SK-N-SH treated with all-trans-retinoic acid at 6 μM for 48 hours (cell line): ENCODE measurements around the gene FGF14.

Source experiments
- ATAC-seq: fragments of 200-7000 bp; cut with Tn5 transposase; 3 replicates; pipeline ENCODE4 v1.9.1; 2020; ENCODE audit warnings: mild to moderate bottlenecking, moderate library complexity
- ARNTL ChIP-seq: fragments of 450-650 bp; formaldehyde crosslinking; IDR thresholded peaks from 2 replicates; pipeline ENCODE4 v1.5.0; 2020; ENCODE audit warnings: low read depth, mild to moderate bottlenecking, moderate library complexity, borderline replicate concordance
- CREB5 ChIP-seq: fragments of 250-450 bp; sonication (Bioruptor Pico); IDR thresholded peaks from 2 replicates; pipeline ENCODE4 v1.5.1; 2020; ENCODE audit warnings: low read depth, mild to moderate bottlenecking, moderate library complexity
- CSRNP3 ChIP-seq: fragments of 250-450 bp; sonication (Bioruptor Pico); IDR thresholded peaks from 2 replicates; pipeline ENCODE4 v1.5.1; 2021; ENCODE audit warnings: mild to moderate bottlenecking, moderate library complexity
- GLIS3 ChIP-seq: fragments of 250-450 bp; sonication (Bioruptor Pico); IDR thresholded peaks from 2 replicates; pipeline ENCODE4 v1.5.0; 2020; ENCODE audit warnings: mild to moderate bottlenecking, moderate library complexity
- ISL1 ChIP-seq: fragments of 250-450 bp; sonication (Bioruptor Pico); IDR thresholded peaks from 2 replicates; pipeline ENCODE4 v2.1.2; 2022; ENCODE audit warnings: mild to moderate bottlenecking, moderate library complexity
- OSR1 ChIP-seq: fragments of 250-450 bp; sonication (Bioruptor Pico); IDR thresholded peaks from 2 replicates; pipeline ENCODE4 v1.8.0; 2022; ENCODE audit warnings: moderate library complexity, mild to moderate bottlenecking, inconsistent platforms
- POU6F1 ChIP-seq: fragments of 250-450 bp; sonication (Bioruptor Pico); IDR thresholded peaks from 2 replicates; pipeline ENCODE4 v1.8.0; 2021; ENCODE audit warnings: low read depth, mild to moderate bottlenecking, moderate library complexity, borderline replicate concordance
- PPARA ChIP-seq: fragments of 250-450 bp; sonication (Bioruptor Pico); IDR thresholded peaks from 2 replicates; pipeline ENCODE4 v1.5.0; 2020; ENCODE audit warnings: mild to moderate bottlenecking, borderline replicate concordance
- RARB ChIP-seq: fragments of 250-450 bp; sonication (Bioruptor Pico); IDR thresholded peaks from 2 replicates; pipeline ENCODE4 v1.8.0; 2021; ENCODE audit warnings: mild to moderate bottlenecking, moderate library complexity
- SNAI2 ChIP-seq: fragments of 250-450 bp; sonication (Bioruptor Pico); IDR thresholded peaks from 2 replicates; pipeline ENCODE4 v1.5.0; 2020; ENCODE audit warnings: mild to moderate bottlenecking, moderate library complexity
- TCF4 ChIP-seq: fragments of 250-450 bp; sonication (Bioruptor Pico); IDR thresholded peaks from 2 replicates; pipeline ENCODE4 v1.8.0; 2021; ENCODE audit warnings: mild to moderate bottlenecking, moderate library complexity, borderline replicate concordance
- ZC3H10 ChIP-seq: fragments of 250-450 bp; sonication (Bioruptor Pico); IDR thresholded peaks from 2 replicates; pipeline ENCODE4 v1.5.1; 2021; ENCODE audit warnings: mild to moderate bottlenecking, moderate library complexity
- ZFP3 ChIP-seq: fragments of 250-450 bp; sonication (Bioruptor Pico); IDR thresholded peaks from 2 replicates; pipeline ENCODE4 v1.5.0; 2020; ENCODE audit warnings: mild to moderate bottlenecking, moderate library complexity
- ZFP30 ChIP-seq: fragments of 450-650 bp; formaldehyde crosslinking; IDR thresholded peaks from 2 replicates; pipeline ENCODE4 v1.5.0; 2022; ENCODE audit warnings: mild to moderate bottlenecking, moderate library complexity
- ZNF565 ChIP-seq: fragments of 450-650 bp; formaldehyde crosslinking; conservative IDR thresholded peaks from 2 replicates; pipeline ENCODE4 v1.5.0; 2020; ENCODE audit warnings: low read depth, mild to moderate bottlenecking, moderate library complexity
- ZNF70 ChIP-seq: fragments of 450-650 bp; formaldehyde crosslinking; IDR thresholded peaks from 2 replicates; pipeline ENCODE4 v1.5.0; 2020; ENCODE audit warnings: mild to moderate bottlenecking, moderate library complexity
- ZNF8 ChIP-seq: fragments of 450-650 bp; formaldehyde crosslinking; IDR thresholded peaks from 2 replicates; pipeline ENCODE4 v1.5.0; 2020; ENCODE audit warnings: mild to moderate bottlenecking, moderate library complexity
- TF ChIP-seq, protein P1 (sequence below): fragments of 250-450 bp; sonication (Bioruptor Pico); IDR thresholded peaks from 2 replicates; pipeline ENCODE4 v1.8.0; 2020; ENCODE audit warnings: mild to moderate bottlenecking, moderate library complexity, borderline replicate concordance
- TF ChIP-seq, protein P2 (sequence below): fragments of 250-450 bp; sonication (Bioruptor Pico); IDR thresholded peaks from 2 replicates; pipeline ENCODE4 v1.5.0; 2020; ENCODE audit warnings: mild to moderate bottlenecking, moderate library complexity

The FGF14 gene

GRCh38 chr13:102374233-102374632 lies 27.6 kb downstream of the FGF14 start:
- ATAC-seq, result no peak
- TF ChIP-seq ZC3H10 (CRISPR knock-in tag) (no peak), ZNF8 (CRISPR knock-in tag) (no peak), ZNF565 (CRISPR knock-in tag) (no peak), CSRNP3 (CRISPR knock-in tag) (no peak), POU6F1 (no peak), TCF4 (CRISPR knock-in tag) (no peak), ZNF70 (CRISPR knock-in tag) (peak; percentile 94), OSR1 (no peak), ARNTL (no peak)

GRCh38 chr13:102373221-102373620 lies 28.6 kb downstream of the FGF14 start:
- TF ChIP-seq CREB5, result no peak
- TF ChIP-seq SNAI2 (CRISPR knock-in tag), result no peak
- TF ChIP-seq PPARA (CRISPR knock-in tag), result no peak
- no peak for TF ChIP-seq ISL1
- TF ChIP-seq, protein P1, sequence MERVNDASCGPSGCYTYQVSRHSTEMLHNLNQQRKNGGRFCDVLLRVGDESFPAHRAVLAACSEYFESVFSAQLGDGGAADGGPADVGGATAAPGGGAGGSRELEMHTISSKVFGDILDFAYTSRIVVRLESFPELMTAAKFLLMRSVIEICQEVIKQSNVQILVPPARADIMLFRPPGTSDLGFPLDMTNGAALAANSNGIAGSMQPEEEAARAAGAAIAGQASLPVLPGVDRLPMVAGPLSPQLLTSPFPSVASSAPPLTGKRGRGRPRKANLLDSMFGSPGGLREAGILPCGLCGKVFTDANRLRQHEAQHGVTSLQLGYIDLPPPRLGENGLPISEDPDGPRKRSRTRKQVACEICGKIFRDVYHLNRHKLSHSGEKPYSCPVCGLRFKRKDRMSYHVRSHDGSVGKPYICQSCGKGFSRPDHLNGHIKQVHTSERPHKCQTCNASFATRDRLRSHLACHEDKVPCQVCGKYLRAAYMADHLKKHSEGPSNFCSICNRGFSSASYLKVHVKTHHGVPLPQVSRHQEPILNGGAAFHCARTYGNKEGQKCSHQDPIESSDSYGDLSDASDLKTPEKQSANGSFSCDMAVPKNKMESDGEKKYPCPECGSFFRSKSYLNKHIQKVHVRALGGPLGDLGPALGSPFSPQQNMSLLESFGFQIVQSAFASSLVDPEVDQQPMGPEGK (CRISPR knock-in tag), result no peak
- TF ChIP-seq ZNF8 (CRISPR knock-in tag), result no peak
- no peak for TF ChIP-seq ZFP3 (CRISPR knock-in tag)
- TF ChIP-seq ZC3H10 (CRISPR knock-in tag), result no peak
- no peak for TF ChIP-seq RARB (CRISPR knock-in tag)
- no peak for TF ChIP-seq CSRNP3 (CRISPR knock-in tag)
- TF ChIP-seq POU6F1, result no peak
- TF ChIP-seq, all 23 proteins: peak for 0
- ATAC-seq, result no peak

DNA sequence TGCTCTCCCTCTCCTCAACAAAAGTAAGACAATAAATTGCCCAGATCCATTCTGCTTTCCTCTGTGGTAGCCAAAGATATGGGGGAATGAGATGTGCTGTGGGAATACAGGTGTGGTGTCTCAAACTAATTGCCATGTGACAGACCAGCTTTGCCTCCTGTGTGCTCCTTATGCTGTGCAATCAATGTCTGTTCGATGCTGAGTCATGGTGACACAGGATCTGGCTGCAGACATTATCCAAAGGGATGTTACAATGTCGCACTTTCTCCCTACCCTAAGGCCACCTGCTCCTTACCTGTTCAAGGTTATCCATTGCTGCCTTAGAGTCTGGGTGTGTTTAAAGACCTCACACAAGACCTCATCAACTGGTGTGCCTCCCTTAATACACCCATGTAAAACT lies 32.5 kb downstream of the FGF14 start:
- no peak for ATAC-seq
- no peak for TF ChIP-seq ZNF70 (CRISPR knock-in tag)
- TF ChIP-seq ISL1, result no peak
- TF ChIP-seq, protein P2, sequence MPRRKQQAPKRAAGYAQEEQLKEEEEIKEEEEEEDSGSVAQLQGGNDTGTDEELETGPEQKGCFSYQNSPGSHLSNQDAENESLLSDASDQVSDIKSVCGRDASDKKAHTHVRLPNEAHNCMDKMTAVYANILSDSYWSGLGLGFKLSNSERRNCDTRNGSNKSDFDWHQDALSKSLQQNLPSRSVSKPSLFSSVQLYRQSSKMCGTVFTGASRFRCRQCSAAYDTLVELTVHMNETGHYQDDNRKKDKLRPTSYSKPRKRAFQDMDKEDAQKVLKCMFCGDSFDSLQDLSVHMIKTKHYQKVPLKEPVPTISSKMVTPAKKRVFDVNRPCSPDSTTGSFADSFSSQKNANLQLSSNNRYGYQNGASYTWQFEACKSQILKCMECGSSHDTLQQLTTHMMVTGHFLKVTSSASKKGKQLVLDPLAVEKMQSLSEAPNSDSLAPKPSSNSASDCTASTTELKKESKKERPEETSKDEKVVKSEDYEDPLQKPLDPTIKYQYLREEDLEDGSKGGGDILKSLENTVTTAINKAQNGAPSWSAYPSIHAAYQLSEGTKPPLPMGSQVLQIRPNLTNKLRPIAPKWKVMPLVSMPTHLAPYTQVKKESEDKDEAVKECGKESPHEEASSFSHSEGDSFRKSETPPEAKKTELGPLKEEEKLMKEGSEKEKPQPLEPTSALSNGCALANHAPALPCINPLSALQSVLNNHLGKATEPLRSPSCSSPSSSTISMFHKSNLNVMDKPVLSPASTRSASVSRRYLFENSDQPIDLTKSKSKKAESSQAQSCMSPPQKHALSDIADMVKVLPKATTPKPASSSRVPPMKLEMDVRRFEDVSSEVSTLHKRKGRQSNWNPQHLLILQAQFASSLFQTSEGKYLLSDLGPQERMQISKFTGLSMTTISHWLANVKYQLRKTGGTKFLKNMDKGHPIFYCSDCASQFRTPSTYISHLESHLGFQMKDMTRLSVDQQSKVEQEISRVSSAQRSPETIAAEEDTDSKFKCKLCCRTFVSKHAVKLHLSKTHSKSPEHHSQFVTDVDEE (CRISPR knock-in tag), result no peak
- no peak for TF ChIP-seq ZFP30 (CRISPR knock-in tag)
- TF ChIP-seq GLIS3 (CRISPR knock-in tag), result no peak
- no peak for TF ChIP-seq TCF4 (CRISPR knock-in tag)
